ENCODE results near the gene PTPRR. TPM values are rescaled to one million over a fixed set of nuclear protein-coding genes. Genes with fewer than 3 reads are reported as not detected.

PTPRR gene
- total RNA-seq, 2 donors from 2014 or later = 0.32 to 2.4 TPM

GRCh38 chr12:70838127-70838526 lies 82.4 kb downstream of the PTPRR start:
- Histone ChIP-seq H3K36me3 (no peaks in the 10 kb centered on the region), H3K4me1 (replicated peaks) (no peaks in the 10 kb centered on the region), H3K9me3 (no peaks in the 10 kb centered on the region), H3K27me3 (replicated peaks; ENCODE audit: insufficient read depth) (no peaks in the 10 kb centered on the region), H3K4me3 (no peak overlapping the region), H3K27ac (no peak overlapping the region)
- intact Hi-C loops (cut with DNase I) = no loop called here
- no peak for DNase-seq (ENCODE audit: low spot score)
- WGBS = 69% methylated on average over 2 of the region's 2 CpGs
- no peak for TF ChIP-seq POLR2AphosphoS5 (IDR thresholded peaks at IDR 0.05)
- no peak for TF ChIP-seq POLR2A (IDR thresholded peaks at IDR 0.05)
- TF ChIP-seq, protein P1, sequence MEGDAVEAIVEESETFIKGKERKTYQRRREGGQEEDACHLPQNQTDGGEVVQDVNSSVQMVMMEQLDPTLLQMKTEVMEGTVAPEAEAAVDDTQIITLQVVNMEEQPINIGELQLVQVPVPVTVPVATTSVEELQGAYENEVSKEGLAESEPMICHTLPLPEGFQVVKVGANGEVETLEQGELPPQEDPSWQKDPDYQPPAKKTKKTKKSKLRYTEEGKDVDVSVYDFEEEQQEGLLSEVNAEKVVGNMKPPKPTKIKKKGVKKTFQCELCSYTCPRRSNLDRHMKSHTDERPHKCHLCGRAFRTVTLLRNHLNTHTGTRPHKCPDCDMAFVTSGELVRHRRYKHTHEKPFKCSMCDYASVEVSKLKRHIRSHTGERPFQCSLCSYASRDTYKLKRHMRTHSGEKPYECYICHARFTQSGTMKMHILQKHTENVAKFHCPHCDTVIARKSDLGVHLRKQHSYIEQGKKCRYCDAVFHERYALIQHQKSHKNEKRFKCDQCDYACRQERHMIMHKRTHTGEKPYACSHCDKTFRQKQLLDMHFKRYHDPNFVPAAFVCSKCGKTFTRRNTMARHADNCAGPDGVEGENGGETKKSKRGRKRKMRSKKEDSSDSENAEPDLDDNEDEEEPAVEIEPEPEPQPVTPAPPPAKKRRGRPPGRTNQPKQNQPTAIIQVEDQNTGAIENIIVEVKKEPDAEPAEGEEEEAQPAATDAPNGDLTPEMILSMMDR (IDR thresholded peaks at IDR 0.05) = no peak

DNA sequence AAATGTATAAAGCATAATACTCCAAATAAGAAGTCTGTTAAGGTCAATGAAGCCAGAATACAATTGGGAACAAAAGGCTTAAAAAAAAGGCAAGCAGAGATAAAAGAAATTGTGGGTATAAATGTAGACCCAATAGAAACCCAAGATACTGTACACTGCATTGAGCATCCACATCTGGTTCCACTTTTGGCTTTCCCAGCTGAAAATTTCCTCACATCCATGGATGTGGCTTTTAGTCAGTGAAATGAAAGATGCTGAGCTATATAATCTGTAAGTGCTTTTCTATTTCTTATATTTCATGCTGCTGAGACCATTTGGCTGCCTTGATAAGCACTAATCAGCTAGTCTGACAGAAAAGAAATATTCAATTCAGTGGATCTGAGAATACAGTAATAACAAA lies 83.5 kb downstream of the PTPRR start:
- Histone ChIP-seq H3K4me1 (replicated peaks) (no peaks in the 10 kb centered on the region), H3K4me3 (no peak overlapping the region), H3K9me3 (no peaks in the 10 kb centered on the region), H3K27me3 (replicated peaks; ENCODE audit: insufficient read depth) (no peaks in the 10 kb centered on the region), H3K36me3 (no peaks in the 10 kb centered on the region), H3K27ac (no peak overlapping the region)
- intact Hi-C loops (cut with DNase I) = no loop called here
- TF ChIP-seq, protein P1 (IDR thresholded peaks at IDR 0.05) = no peak
- no peak for TF ChIP-seq POLR2A (IDR thresholded peaks at IDR 0.05)
- no peak for TF ChIP-seq POLR2AphosphoS5 (IDR thresholded peaks at IDR 0.05)
- no peak for DNase-seq (ENCODE audit: low spot score)

GRCh38 chr12:70835948-70836347 lies 84.6 kb downstream of the PTPRR start:
- H3K4me3 ChIP-seq = no peak overlapping the region
- no peaks in the 10 kb centered on the region for H3K36me3 ChIP-seq
- no peak overlapping the region for H3K27ac ChIP-seq
- intact Hi-C loops (cut with DNase I) = no loop called here
- 90% methylated on average over 2 of the region's 2 CpGs for WGBS
- DNase-seq (ENCODE audit: low spot score) = no peak
- no peaks in the 10 kb centered on the region for H3K27me3 ChIP-seq (replicated peaks; ENCODE audit: insufficient read depth)
- no peaks in the 10 kb centered on the region for H3K9me3 ChIP-seq
- no peaks in the 10 kb centered on the region for H3K4me1 ChIP-seq (replicated peaks)
- TF ChIP-seq POLR2A (IDR thresholded peaks at IDR 0.05) (no peak), POLR2AphosphoS5 (IDR thresholded peaks at IDR 0.05) (no peak)
- TF ChIP-seq, protein P1 (IDR thresholded peaks at IDR 0.05) = no peak

DNA sequence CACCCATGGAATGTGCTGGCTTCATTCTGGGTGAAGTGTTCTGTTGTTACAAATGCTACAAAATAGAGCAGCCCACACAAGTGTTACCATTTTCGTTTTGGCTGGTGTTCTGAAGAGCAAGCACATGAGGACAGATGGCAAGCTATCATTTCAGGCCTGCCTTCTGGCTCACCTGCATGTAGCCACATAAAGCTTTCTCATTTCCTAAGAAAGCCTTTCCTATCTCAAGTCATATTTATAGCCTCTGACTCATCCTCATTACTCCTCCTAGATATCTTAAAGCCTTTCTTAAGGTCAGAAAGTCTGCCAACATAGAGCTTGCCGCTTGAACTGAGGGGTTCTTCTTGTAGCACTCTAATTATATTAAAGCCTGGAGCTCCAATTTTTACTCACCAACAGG lies 89.0 kb downstream of the PTPRR start:
- no peaks in the 10 kb centered on the region for H3K36me3 ChIP-seq
- no peak overlapping the region for H3K27ac ChIP-seq
- H3K27me3 ChIP-seq (replicated peaks; ENCODE audit: insufficient read depth) = no peaks in the 10 kb centered on the region
- intact Hi-C loops (cut with DNase I) = no loop called here
- H3K4me1 ChIP-seq (replicated peaks) = no peaks in the 10 kb centered on the region
- WGBS = 9% methylated on average over 2 of the region's 2 CpGs
- H3K9me3 ChIP-seq = no peaks in the 10 kb centered on the region
- TF ChIP-seq, protein P1 (IDR thresholded peaks at IDR 0.05) = no peak
- TF ChIP-seq POLR2A (IDR thresholded peaks at IDR 0.05) = no peak
- no peak for TF ChIP-seq POLR2AphosphoS5 (IDR thresholded peaks at IDR 0.05)
- DNase-seq (ENCODE audit: low spot score) = no peak
- no peak overlapping the region for H3K4me3 ChIP-seq

GRCh38 chr12:70830221-70831061 lies 90.1 kb downstream of the PTPRR start:
- Histone ChIP-seq H3K36me3 (no peaks in the 10 kb centered on the region), H3K27ac (no peak overlapping the region), H3K27me3 (replicated peaks; ENCODE audit: insufficient read depth) (no peaks in the 10 kb centered on the region), H3K9me3 (no peaks in the 10 kb centered on the region), H3K4me1 (replicated peaks) (no peaks in the 10 kb centered on the region), H3K4me3 (no peak overlapping the region)
- WGBS = 70% methylated on average over 4 of the region's 4 CpGs
- intact Hi-C loops (cut with DNase I) = no loop called here
- no peak for DNase-seq (ENCODE audit: low spot score)
- TF ChIP-seq POLR2A (IDR thresholded peaks at IDR 0.05) (no peak), POLR2AphosphoS5 (IDR thresholded peaks at IDR 0.05) (no peak)
- TF ChIP-seq, protein P1 (IDR thresholded peaks at IDR 0.05) = no peak

All from prostate gland (tissue), 2 donors.